HepG2 (cell line): ENCODE measurements around the gene IRF1. TPM values are rescaled to one million over a fixed set of nuclear protein-coding genes. Genes with fewer than 3 reads are reported as not detected.
A peak's percentile ranks its signal among the peaks of the same experiment; 100 is the strongest.

Experiments used
- ADNP ChIP-seq: sonication (generic); formaldehyde crosslinking; IDR thresholded peaks from 2 replicates; pipeline ENCODE4 v1.4.0; 2020; ENCODE audit warnings: missing genetic modification reagents
- ARID2 ChIP-seq: sonication (generic); formaldehyde crosslinking; IDR thresholded peaks from 2 replicates; pipeline ENCODE4 v1.8.1; 2022; ENCODE audit warnings: mild to moderate bottlenecking, missing genetic modification reagents, borderline replicate concordance
- CCDC6 ChIP-seq: sonication (generic); formaldehyde crosslinking; IDR thresholded peaks from 2 replicates; pipeline ENCODE4 v1.8.1; 2022; ENCODE audit warnings: mild to moderate bottlenecking, missing genetic modification reagents, moderate library complexity
- EEA1 ChIP-seq: sonication (generic); formaldehyde crosslinking; IDR thresholded peaks from 2 replicates; pipeline ENCODE4 v1.5.1; 2020; ENCODE audit warnings: mild to moderate bottlenecking, missing genetic modification reagents, borderline replicate concordance
- EED ChIP-seq: sonication (generic); formaldehyde crosslinking; IDR thresholded peaks from 2 replicates; pipeline ENCODE4 v1.5.0; 2020; ENCODE audit warnings: mild to moderate bottlenecking, missing genetic modification reagents
- EZH2 ChIP-seq: conservative IDR thresholded peaks from 2 replicates; pipeline ENCODE4 v1.6.1; 2012; ENCODE audit warnings: mild to moderate bottlenecking, low read depth, low read length, moderate library complexity
- FLYWCH1 ChIP-seq: sonication (generic); formaldehyde crosslinking; IDR thresholded peaks from 2 replicates; pipeline ENCODE4 v1.8.1; 2023; ENCODE audit warnings: mild to moderate bottlenecking, missing genetic modification reagents
- FOXC1 ChIP-seq: sonication (generic); formaldehyde crosslinking; IDR thresholded peaks from 2 replicates; pipeline ENCODE4 v1.8.0; 2022; ENCODE audit warnings: mild to moderate bottlenecking, missing genetic modification reagents, borderline replicate concordance
- GABPA ChIP-seq, 2 experiments: IDR thresholded peaks; 2 replicates each; pipeline ENCODE4 v1.6.1; 2011 to 2016; ENCODE audit warnings: low read depth in 2 of 2, low read length in 1 of 2, missing biosample characterization in 1 of 2, missing genetic modification characterization in 1 of 2
- KLF13 ChIP-seq: sonication (generic); formaldehyde crosslinking; IDR thresholded peaks from 2 replicates; pipeline ENCODE4 v1.4.0; 2020; ENCODE audit warnings: mild to moderate bottlenecking, missing genetic modification reagents
- MTF2 ChIP-seq: sonication (generic); formaldehyde crosslinking; IDR thresholded peaks from 2 replicates; pipeline ENCODE4 v1.5.0; 2020; ENCODE audit warnings: missing genetic modification reagents, borderline replicate concordance
- POGZ ChIP-seq: sonication (generic); formaldehyde crosslinking; IDR thresholded peaks from 2 replicates; pipeline ENCODE4 v1.4.0; 2020; ENCODE audit warnings: mild to moderate bottlenecking, missing genetic modification reagents
- SOX5 ChIP-seq: IDR thresholded peaks from 2 replicates; pipeline ENCODE4 v1.6.1; 2016; ENCODE audit warnings: borderline replicate concordance
- SRF ChIP-seq: IDR thresholded peaks from 2 replicates; pipeline ENCODE4 v1.6.1; 2011; ENCODE audit warnings: mild to moderate bottlenecking, low read depth, low read length, moderate library complexity
- TBX3 ChIP-seq: fragments of 450-650 bp; IDR thresholded peaks from 2 replicates; pipeline ENCODE4 v1.6.1; 2017; ENCODE audit warnings: antibody characterized with exemption, mild to moderate bottlenecking, inconsistent platforms, borderline replicate concordance
- ZBTB37 ChIP-seq: sonication (generic); formaldehyde crosslinking; IDR thresholded peaks from 2 replicates; pipeline ENCODE4 v1.4.0; 2020; ENCODE audit warnings: mild to moderate bottlenecking, missing genetic modification reagents
- ZGPAT ChIP-seq: IDR thresholded peaks from 2 replicates; pipeline ENCODE4 v1.6.1; 2016; ENCODE audit warnings: mild to moderate bottlenecking
- ZNF3 ChIP-seq: IDR thresholded peaks from 2 replicates; pipeline ENCODE4 v1.7.0; 2017; ENCODE audit warnings: inconsistent platforms
- ZNF503 ChIP-seq: sonication (generic); formaldehyde crosslinking; IDR thresholded peaks from 2 replicates; pipeline ENCODE4 v1.4.0; 2020; ENCODE audit warnings: missing genetic modification reagents
- ZNF720 ChIP-seq: sonication (generic); formaldehyde crosslinking; IDR thresholded peaks from 2 replicates; pipeline ENCODE4 v1.4.0; 2020; ENCODE audit warnings: missing genetic modification reagents
- ZNF761 ChIP-seq: sonication (generic); formaldehyde crosslinking; conservative IDR thresholded peaks from 2 replicates; pipeline ENCODE4 v1.4.0; 2020; ENCODE audit warnings: mild to moderate bottlenecking, missing genetic modification reagents
- ZNF772 ChIP-seq: sonication (generic); formaldehyde crosslinking; IDR thresholded peaks from 2 replicates; pipeline ENCODE4 v1.5.0; 2020; ENCODE audit warnings: mild to moderate bottlenecking, missing genetic modification reagents
- ZNF784 ChIP-seq: sonication (generic); formaldehyde crosslinking; IDR thresholded peaks from 2 replicates; pipeline ENCODE4 v1.5.1; 2020; ENCODE audit warnings: missing genetic modification reagents, mild to moderate bottlenecking, borderline replicate concordance
- polyA plus RNA-seq, 8 experiments: library from polyadenylated mRNA; depleted of rRNA in 3 of 8; stranded (reverse) in 7 of 8; unstranded in 1 of 8; fragments of >200 nt; fragmentation: Illumina TruSeq in 4 of 8; extraction: Trizol in 4 of 8; gene quantifications; 2 replicates each; pipeline versions ENCODE4 v1.2.1 to v1.2.3, GENCODE V29; 2011 to 2016; ENCODE audit warnings: low read depth in 4 of 8, missing spikeins in 1 of 8, mixed read lengths in 1 of 8; ENCODE audit not compliant: insufficient read depth in 1 of 8
- total RNA-seq, 5 experiments: library from RNA; depleted of rRNA; stranded (reverse); fragments of >200 nt; fragmentation: Illumina TruSeq; extraction: Trizol; gene quantifications; 2 replicates each; pipeline ENCODE4 v1.2.3, GENCODE V29; 2016; ENCODE audit warnings: low read depth in 1 of 5

The IRF1 gene
- total and polyA plus RNA-seq, 2 of the 13 experiments (the other 11 are each of a cell fraction or from before 2014, with no cell fraction given): 4.1 to 8.8 TPM

GRCh38 chr5:132490484-132491367 lies at the start of gene IRF1 (continued):
- TF ChIP-seq ZBTB37 (CRISPR knock-in tag) (no peak), SRF (no peak), ADNP (CRISPR knock-in tag) (no peak), ZNF720 (CRISPR knock-in tag) (no peak), CCDC6 (peak; percentile 81; the same call in 1 of the 2 replicates), EEA1 (CRISPR knock-in tag) (peak; percentile 56), ZNF503 (CRISPR knock-in tag) (peak; percentile 53), TBX3 (no peak), ZNF772 (peak; percentile 82), ZNF3 (CRISPR knock-in tag) (no peak), ZGPAT (CRISPR knock-in tag) (peak; percentile 86; the same call in 1 of the 2 replicates), ZNF784 (no peak), ARID2 (CRISPR knock-in tag) (peak; percentile 97), SOX5 (CRISPR knock-in tag) (peak; percentile 54; the same call in 1 of the 2 replicates), MTF2 (CRISPR knock-in tag) (no peak), FOXC1 (CRISPR knock-in tag) (peak; percentile 95), EED (CRISPR knock-in tag) (no peak), ZNF761 (CRISPR knock-in tag) (no peak), FLYWCH1 (CRISPR knock-in tag) (no peak), EZH2 (no peak), GABPA (IDR thresholded peaks at IDR 0.05; ENCODE audit: low read depth, low read length) (no peak), GABPA (CRISPR knock-in tag; IDR thresholded peaks at IDR 0.05; ENCODE audit: low read depth) (no peak), KLF13 (CRISPR knock-in tag) (no peak), POGZ (CRISPR knock-in tag) (peak; percentile 52)
